ENCODE results near the gene CAPN15.

DNA sequence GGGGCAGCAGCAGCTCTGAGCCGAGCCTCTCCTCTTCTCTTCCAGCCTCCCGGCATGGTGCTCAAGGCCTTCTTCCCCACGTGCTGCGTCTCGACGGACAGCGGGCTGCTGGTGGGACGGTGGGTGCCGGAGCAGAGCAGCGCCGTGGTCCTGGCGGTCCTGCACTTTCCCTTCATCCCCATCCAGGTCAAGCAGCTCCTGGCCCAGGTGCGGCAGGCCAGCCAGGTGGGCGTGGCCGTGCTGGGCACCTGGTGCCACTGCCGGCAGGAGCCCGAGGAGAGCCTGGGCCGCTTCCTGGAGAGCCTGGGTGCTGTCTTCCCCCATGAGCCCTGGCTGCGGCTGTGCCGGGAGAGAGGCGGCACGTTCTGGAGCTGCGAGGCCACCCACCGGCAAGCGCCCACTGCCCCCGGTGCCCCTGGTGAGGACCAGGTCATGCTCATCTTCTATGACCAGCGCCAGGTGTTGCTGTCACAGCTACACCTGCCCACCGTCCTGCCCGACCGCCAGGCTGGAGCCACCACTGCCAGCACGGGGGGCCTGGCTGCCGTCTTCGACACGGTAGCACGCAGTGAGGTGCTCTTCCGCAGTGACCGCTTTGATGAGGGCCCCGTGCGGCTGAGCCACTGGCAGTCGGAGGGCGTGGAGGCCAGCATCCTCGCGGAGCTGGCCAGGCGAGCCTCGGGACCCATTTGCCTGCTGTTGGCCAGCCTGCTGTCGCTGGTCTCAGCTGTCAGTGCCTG, 46.7 kb downstream of the CAPN15 start:
- TF ChIP-seq CTCF (IDR thresholded peaks at IDR 0.05), result no peak
- no peak for TF ChIP-seq USF1 (IDR thresholded peaks at IDR 0.05; ENCODE audit: borderline replicate concordance, low read depth)
- TF ChIP-seq TAF1 (IDR thresholded peaks at IDR 0.05; ENCODE audit: borderline replicate concordance, low read depth, low read length), result no peak
- TF ChIP-seq MAX (IDR thresholded peaks at IDR 0.05; ENCODE audit: low read depth), result no peak
- no peak for TF ChIP-seq RCOR1 (IDR thresholded peaks at IDR 0.05; ENCODE audit: low read length)
- no peak for TF ChIP-seq TEAD4 (IDR thresholded peaks at IDR 0.05; ENCODE audit: borderline replicate concordance, insufficient read depth)
- TF ChIP-seq EP300 (IDR thresholded peaks at IDR 0.05; ENCODE audit: borderline replicate concordance in 1 of 2, low read depth in 1 of 2, low read length in 1 of 2), result no peak
- no peak for TF ChIP-seq POLR2AphosphoS5 (IDR thresholded peaks at IDR 0.05; ENCODE audit: low read depth, low read length)
- TF ChIP-seq PBX3 (IDR thresholded peaks at IDR 0.05), result no peak
- no peak for TF ChIP-seq ZBTB33 (IDR thresholded peaks at IDR 0.05; ENCODE audit: borderline replicate concordance, low read depth)
- no peak for TF ChIP-seq CHD2 (IDR thresholded peaks at IDR 0.05; ENCODE audit: low read length, partially characterized antibody)
- no peak for TF ChIP-seq YY1 (IDR thresholded peaks at IDR 0.05; ENCODE audit: low read depth)

All from SK-N-SH (cell line).